ENCODE measurements around the gene TUBGCP2.

TUBGCP2 gene

GRCh38 chr10:133316266-133316665, 7.6 kb upstream of the TUBGCP2 start:
- Histone ChIP-seq H3K27me3 (replicated peaks) (no peaks in the 10 kb centered on the region), H3K36me3 (replicated peaks) (peaks cover 3% of the 10 kb centered on the region), H3K27ac (no peak overlapping the region), H3K4me3 (ENCODE audit: low read depth, low read length) (no peak overlapping the region)
- in situ Hi-C loops (cut with HindIII; ENCODE audit: low pct_ligation_motif_present, low sequenced_read_pairs): no loop called here
- no peak for DNase-seq
- TF ChIP-seq CTCF (IDR thresholded peaks at IDR 0.05; ENCODE audit: low read depth, low read length, missing control alignments): no peak

GRCh38 chr10:133315847-133316246, 7.2 kb upstream of the TUBGCP2 start:
- H3K4me3 ChIP-seq (ENCODE audit: low read depth, low read length): no peak overlapping the region
- no peak overlapping the region for H3K27ac ChIP-seq
- H3K27me3 ChIP-seq (replicated peaks): no peaks in the 10 kb centered on the region
- no peak for TF ChIP-seq CTCF (IDR thresholded peaks at IDR 0.05; ENCODE audit: low read depth, low read length, missing control alignments)
- peaks cover 3% of the 10 kb centered on the region for H3K36me3 ChIP-seq (replicated peaks)
- in situ Hi-C loops (cut with HindIII; ENCODE audit: low pct_ligation_motif_present, low sequenced_read_pairs): no loop called here
- no peak for DNase-seq

GRCh38 chr10:133314911-133315310, 6.2 kb upstream of the TUBGCP2 start:
- DNase-seq: no peak
- no peaks in the 10 kb centered on the region for H3K27me3 ChIP-seq (replicated peaks)
- in situ Hi-C loops (cut with HindIII; ENCODE audit: low pct_ligation_motif_present, low sequenced_read_pairs): no loop called here

GRCh38 chr10:133313192-133313591, 4.5 kb upstream of the TUBGCP2 start:
- no peak for DNase-seq
- no peak overlapping the region for H3K27ac ChIP-seq
- no peak for TF ChIP-seq CTCF (IDR thresholded peaks at IDR 0.05; ENCODE audit: low read depth, low read length, missing control alignments)
- no peak overlapping the region for H3K4me3 ChIP-seq (ENCODE audit: low read depth, low read length)
- H3K27me3 ChIP-seq (replicated peaks): no peaks in the 10 kb centered on the region
- peaks cover 5% of the 10 kb centered on the region for H3K36me3 ChIP-seq (replicated peaks)
- in situ Hi-C loops (cut with HindIII; ENCODE audit: low pct_ligation_motif_present, low sequenced_read_pairs): no loop called here

More at GRCh38 chr10:133314911-133315310, 6.2 kb upstream of the TUBGCP2 start:
- TF ChIP-seq CTCF (IDR thresholded peaks at IDR 0.05; ENCODE audit: low read depth, low read length, missing control alignments): no peak
- peaks cover 3% of the 10 kb centered on the region for H3K36me3 ChIP-seq (replicated peaks)
- H3K4me3 ChIP-seq (ENCODE audit: low read depth, low read length): no peak overlapping the region
- no peak overlapping the region for H3K27ac ChIP-seq

GRCh38 chr10:133312769-133313145, 4.1 kb upstream of the TUBGCP2 start:
- no peak for DNase-seq
- Histone ChIP-seq H3K36me3 (replicated peaks) (peaks cover 5% of the 10 kb centered on the region), H3K4me3 (ENCODE audit: low read depth, low read length) (no peak overlapping the region), H3K27me3 (replicated peaks) (no peaks in the 10 kb centered on the region), H3K27ac (no peak overlapping the region)
- no peak for TF ChIP-seq CTCF (IDR thresholded peaks at IDR 0.05; ENCODE audit: low read depth, low read length, missing control alignments)
- in situ Hi-C loops (cut with HindIII; ENCODE audit: low pct_ligation_motif_present, low sequenced_read_pairs): no loop called here

- Histone ChIP-seq H3K36me3 (replicated peaks) (peaks cover 5% of the 10 kb centered on the region), H3K27me3 (replicated peaks) (no peaks in the 10 kb centered on the region), H3K4me3 (ENCODE audit: low read depth, low read length) (no peak overlapping the region), H3K27ac (no peak overlapping the region)
- DNase-seq: no peak
- in situ Hi-C loops (cut with HindIII; ENCODE audit: low pct_ligation_motif_present, low sequenced_read_pairs): no loop called here
- no peak for TF ChIP-seq CTCF (IDR thresholded peaks at IDR 0.05; ENCODE audit: low read depth, low read length, missing control alignments)
These were observed 3.5 kb upstream of the TUBGCP2 start for GRCh38 chr10:133312016-133312768.

Data from brain microvascular endothelial cell (primary cell).